Caco-2 (cell line): ENCODE data around the gene TASOR. TPM values are rescaled to one million over a fixed set of nuclear protein-coding genes. Genes with fewer than 3 reads are reported as not detected.
A peak's percentile ranks its signal among the peaks of the same experiment; 100 is the strongest.

ENCODE experiments used
- BruUV-seq: library from RNA; stranded (reverse); fragments of 400-500 nt; replicated peaks from 2 replicates; lab custom pipeline; 2021; lab: Mats Ljungman, UMichigan
- CTCF ChIA-PET: fragments of 300-600 bp; sonication (Branson Sonifier 250); formaldehyde crosslinking; loops from one replicate; lab custom pipeline; 2022; ENCODE audit warnings: antibody characterized with exemption; lab: Charles Lee
- POLR2A ChIA-PET: fragments of 300-600 bp; sonication (Branson Sonifier 250); formaldehyde crosslinking; loops from one replicate; lab custom pipeline; 2022; ENCODE audit warnings: antibody characterized with exemption; lab: Charles Lee
- DNase-seq, 2 experiments: peaks; one replicate each; pipeline versions ENCODE4 v3.0.0 to v3.0.0-alpha.2; 2020 to 2022
- H3K27me3 ChIP-seq: replicated peaks from 2 replicates; pipeline ENCODE4 v1.6.0; 2011; ENCODE audit warnings: low read length; ENCODE audit not compliant: control insufficient read depth, insufficient read depth
- H3K36me3 ChIP-seq: 2 replicates; pipeline ENCODE4 v1.5.1; 2011; ENCODE audit warnings: low read length; ENCODE audit not compliant: control insufficient read depth, insufficient read depth
- H3K4me1 ChIP-seq: fragments of 250-450 bp; sonication (Bioruptor Pico); 2 replicates; pipeline ENCODE4 v1.5.1; 2020; ENCODE audit warnings: mild to moderate bottlenecking
- H3K4me3 ChIP-seq: 2 replicates; pipeline ENCODE4 v1.5.1; 2011; ENCODE audit warnings: low read depth, mild to moderate bottlenecking, control low read depth, low read length
- H3K9me3 ChIP-seq: fragments of 250-450 bp; sonication (Bioruptor Pico); 2 replicates; pipeline ENCODE4 v1.5.1; 2020; ENCODE audit warnings: mild to moderate bottlenecking, moderate library complexity
- H3K27ac Mint-ChIP-seq: one replicate; pipeline ENCODE4 v1.8.0; 2022; ENCODE audit warnings: mixed read lengths; ENCODE audit not compliant: unreplicated experiment
- H3K27me3 Mint-ChIP-seq: one replicate; pipeline ENCODE4 v1.8.0; 2022; ENCODE audit warnings: mixed read lengths; ENCODE audit not compliant: insufficient read depth, unreplicated experiment
- H3K36me3 Mint-ChIP-seq: one replicate; pipeline ENCODE4 v1.8.0; 2022; ENCODE audit warnings: mild to moderate bottlenecking, mixed read lengths; ENCODE audit not compliant: insufficient read depth, unreplicated experiment
- H3K4me1 Mint-ChIP-seq: one replicate; pipeline ENCODE4 v1.8.0; 2022; ENCODE audit warnings: low read depth, mixed read lengths; ENCODE audit not compliant: unreplicated experiment
- H3K4me3 Mint-ChIP-seq: one replicate; pipeline ENCODE4 v1.8.0; 2022; ENCODE audit warnings: mild to moderate bottlenecking, moderate library complexity, mixed read lengths; ENCODE audit not compliant: unreplicated experiment
- H3K9me3 Mint-ChIP-seq: one replicate; pipeline ENCODE4 v1.8.0; 2022; ENCODE audit warnings: mixed read lengths; ENCODE audit not compliant: unreplicated experiment
- CTCF ChIP-seq, 2 experiments: fragments of 200-600 bp in 1 of 2; IDR thresholded peaks; 1 replicate in 1 of 2; 2 replicates in 1 of 2; pipeline versions ENCODE4 v1.5.1 to v1.8.0; 2011 to 2022; ENCODE audit warnings: antibody characterized with exemption in 1 of 2, control low read depth in 1 of 2, inconsistent platforms in 1 of 2, low read depth in 1 of 2, low read length in 1 of 2, mild to moderate bottlenecking in 1 of 2, moderate library complexity in 1 of 2; ENCODE audit not compliant: insufficient read depth in 1 of 2, severe bottlenecking in 1 of 2, unreplicated experiment in 1 of 2
- intact Hi-C: fragments of 100-400 bp; cut with micrococcal nuclease; formaldehyde crosslinking; loops from one replicate; pipeline ENCODE4 v1.10.0; 2022; ENCODE audit not compliant: unreplicated experiment
- total RNA-seq: library from RNA; stranded (reverse); gene quantifications from 2 replicates; pipeline ENCODE4 v1.2.3, GENCODE V29; 2022

TASOR gene
- total RNA-seq, 1 experiment from 2014 or later, result 54.7 TPM

- Histone ChIP-seq H3K27me3 (no peaks in the 10 kb centered on the region), H3K4me3 (no peak overlapping the region), H3K4me1 (peaks cover 7% of the 10 kb centered on the region; the same call in 1 of the 2 replicates), H3K9me3 (no peaks in the 10 kb centered on the region), H3K36me3 (no peaks in the 10 kb centered on the region)
- no peaks in the 10 kb centered on the region for H3K27me3 Mint-ChIP-seq
- H3K4me3 Mint-ChIP-seq, result no peak overlapping the region
- no peak overlapping the region for H3K27ac Mint-ChIP-seq
- intact Hi-C loops, result no loop called here
- BruUV-seq, result no TSS peak
- no peaks in the 10 kb centered on the region for H3K36me3 Mint-ChIP-seq
- peak in 1 of 2 experiments; percentile 25 for DNase-seq
- ChIA-PET POLR2A (no interaction called here), CTCF (interaction anchor here (0.6 kb wide), 1 partner anchor 222 kb away, joined by 4 read pairs; no protein-coding TSS in a partner anchor)
- H3K9me3 Mint-ChIP-seq, result no peaks in the 10 kb centered on the region
- TF ChIP-seq CTCF (IDR thresholded peaks at IDR 0.05; ENCODE audit: insufficient read depth in 1 of 2, low read depth in 1 of 2, low read length in 1 of 2, severe bottlenecking in 1 of 2, unreplicated experiment in 1 of 2), result no peak
- H3K4me1 Mint-ChIP-seq, result no peaks in the 10 kb centered on the region
Observed at GRCh38 chr3:56691165-56692000, 8.3 kb upstream of the TASOR start.

- no TSS peak for BruUV-seq
- Mint-ChIP-seq H3K4me3 (no peak overlapping the region), H3K27ac (no peak overlapping the region), H3K36me3 (no peaks in the 10 kb centered on the region), H3K9me3 (no peaks in the 10 kb centered on the region), H3K4me1 (no peaks in the 10 kb centered on the region), H3K27me3 (no peaks in the 10 kb centered on the region)
- Histone ChIP-seq H3K36me3 (no peaks in the 10 kb centered on the region), H3K27me3 (no peaks in the 10 kb centered on the region), H3K4me3 (no peak overlapping the region), H3K9me3 (no peaks in the 10 kb centered on the region), H3K4me1 (peaks cover 7% of the 10 kb centered on the region; the same call in 1 of the 2 replicates)
- POLR2A ChIA-PET, result no interaction called here
- CTCF ChIA-PET, result interaction anchor here (0.6 to 0.7 kb wide), 2 partner anchors 10 to 11 kb away, joined by 3 to 11 read pairs; no protein-coding TSS in a partner anchor
- intact Hi-C loops, result no loop called here
- TF ChIP-seq CTCF (IDR thresholded peaks at IDR 0.05; ENCODE audit: insufficient read depth in 1 of 2, low read depth in 1 of 2, low read length in 1 of 2, severe bottlenecking in 1 of 2, unreplicated experiment in 1 of 2), result no peak
- peak in 1 of 2 experiments; percentile 32 for DNase-seq
Observed at GRCh38 chr3:56689303-56689702, 6.2 kb upstream of the TASOR start.

GRCh38 chr3:56688191-56688590 lies 5.1 kb upstream of the TASOR start:
- no peaks in the 10 kb centered on the region for H3K9me3 ChIP-seq
- no peak for TF ChIP-seq CTCF (IDR thresholded peaks at IDR 0.05; ENCODE audit: insufficient read depth in 1 of 2, low read depth in 1 of 2, low read length in 1 of 2, severe bottlenecking in 1 of 2, unreplicated experiment in 1 of 2)
- BruUV-seq, result no TSS peak
- DNase-seq, result no peak
- no peaks in the 10 kb centered on the region for H3K36me3 ChIP-seq
- ChIA-PET CTCF (no interaction called here), POLR2A (no interaction called here)
- Mint-ChIP-seq H3K4me3 (no peak overlapping the region), H3K9me3 (no peaks in the 10 kb centered on the region), H3K4me1 (no peaks in the 10 kb centered on the region), H3K27ac (no peak overlapping the region), H3K36me3 (peaks cover 10% of the 10 kb centered on the region), H3K27me3 (no peaks in the 10 kb centered on the region)
- no peaks in the 10 kb centered on the region for H3K27me3 ChIP-seq
- H3K4me1 ChIP-seq, result peaks cover 7% of the 10 kb centered on the region; the same call in 1 of the 2 replicates
- intact Hi-C loops, result no loop called here
- H3K4me3 ChIP-seq, result no peak overlapping the region
